ENCODE data around the gene IQGAP1. TPM values are rescaled to one million over a fixed set of nuclear protein-coding genes. Genes with fewer than 3 reads are reported as not detected.

The IQGAP1 gene
- total and polyA plus RNA-seq, 7 donors: 31.1 to 72.2 (median 44.1) TPM

GRCh38 chr15:90401495-90401894 is 13.5 kb downstream of the IQGAP1 start:
- TF ChIP-seq, protein P1, sequence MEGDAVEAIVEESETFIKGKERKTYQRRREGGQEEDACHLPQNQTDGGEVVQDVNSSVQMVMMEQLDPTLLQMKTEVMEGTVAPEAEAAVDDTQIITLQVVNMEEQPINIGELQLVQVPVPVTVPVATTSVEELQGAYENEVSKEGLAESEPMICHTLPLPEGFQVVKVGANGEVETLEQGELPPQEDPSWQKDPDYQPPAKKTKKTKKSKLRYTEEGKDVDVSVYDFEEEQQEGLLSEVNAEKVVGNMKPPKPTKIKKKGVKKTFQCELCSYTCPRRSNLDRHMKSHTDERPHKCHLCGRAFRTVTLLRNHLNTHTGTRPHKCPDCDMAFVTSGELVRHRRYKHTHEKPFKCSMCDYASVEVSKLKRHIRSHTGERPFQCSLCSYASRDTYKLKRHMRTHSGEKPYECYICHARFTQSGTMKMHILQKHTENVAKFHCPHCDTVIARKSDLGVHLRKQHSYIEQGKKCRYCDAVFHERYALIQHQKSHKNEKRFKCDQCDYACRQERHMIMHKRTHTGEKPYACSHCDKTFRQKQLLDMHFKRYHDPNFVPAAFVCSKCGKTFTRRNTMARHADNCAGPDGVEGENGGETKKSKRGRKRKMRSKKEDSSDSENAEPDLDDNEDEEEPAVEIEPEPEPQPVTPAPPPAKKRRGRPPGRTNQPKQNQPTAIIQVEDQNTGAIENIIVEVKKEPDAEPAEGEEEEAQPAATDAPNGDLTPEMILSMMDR (IDR thresholded peaks at IDR 0.05): no peak
- DNase-seq (no peak), ATAC-seq (no peak)
- intact Hi-C loops (cut with DNase I): no loop called here
- peaks cover 90% of the 10 kb centered on the region for H3K4me1 ChIP-seq
- peak overlapping the region; percentile 86 for H3K27ac ChIP-seq
- no peaks in the 10 kb centered on the region for H3K27me3 ChIP-seq (ENCODE audit: insufficient read depth in 3 of 3, low read length in 2 of 3)
- H3K9me3 ChIP-seq: no peaks in the 10 kb centered on the region
- peak overlapping the region; percentile 38 for H3K4me3 ChIP-seq
- 0 to 6% (median 4%) methylated on average over 1 of the region's 1 CpG for WGBS, 3 donors
- no peaks in the 10 kb centered on the region for H3K36me3 ChIP-seq (ENCODE audit: insufficient read depth in 1 of 2, low read depth in 1 of 2)

DNA sequence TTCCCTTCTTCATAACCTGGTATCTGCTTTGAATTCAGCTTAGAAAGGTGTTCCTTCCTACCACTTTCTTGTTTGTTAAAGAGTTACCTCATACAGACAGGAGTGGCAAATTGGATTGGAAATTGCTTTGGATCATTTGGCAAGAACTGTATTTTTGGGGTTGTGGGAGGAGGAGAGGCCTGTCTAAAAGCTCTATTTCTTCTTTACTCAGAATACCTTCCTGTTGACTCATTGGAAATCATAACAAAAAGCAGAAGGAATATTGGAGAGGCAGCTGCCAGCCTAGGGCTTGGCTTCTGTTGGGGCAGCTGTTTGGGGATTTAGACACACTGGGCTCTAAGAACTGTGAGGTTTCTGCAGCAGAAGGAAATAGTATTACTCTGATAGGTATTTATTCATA is 14.2 kb downstream of the IQGAP1 start:
- DNase-seq: peak; percentile 56 to 70
- ATAC-seq: peak; percentile 64 to 74 (median 66)
- H3K27me3 ChIP-seq (ENCODE audit: insufficient read depth in 3 of 3, low read length in 2 of 3): no peaks in the 10 kb centered on the region
- TF ChIP-seq, protein P1 (IDR thresholded peaks at IDR 0.05): no peak
- peaks cover 90% of the 10 kb centered on the region for H3K4me1 ChIP-seq
- H3K9me3 ChIP-seq: no peaks in the 10 kb centered on the region
- no peaks in the 10 kb centered on the region for H3K36me3 ChIP-seq (ENCODE audit: insufficient read depth in 1 of 2, low read depth in 1 of 2)
- peak overlapping the region; percentile 38 for H3K4me3 ChIP-seq
- intact Hi-C loops (cut with DNase I): no loop called here
- H3K27ac ChIP-seq: peak overlapping the region; percentile 86

- DNase-seq: no peak
- peaks cover 93% of the 10 kb centered on the region for H3K4me1 ChIP-seq
Observed at GRCh38 chr15:90402767-90403166, 14.7 kb downstream of the IQGAP1 start.

GRCh38 chr15:90405055-90405607 is 17.1 kb downstream of the IQGAP1 start:
- intact Hi-C loops (cut with DNase I): no loop called here
- TF ChIP-seq, protein P1 (IDR thresholded peaks at IDR 0.05): no peak
- Histone ChIP-seq H3K27me3 (ENCODE audit: insufficient read depth in 3 of 3, low read length in 2 of 3) (no peaks in the 10 kb centered on the region), H3K4me3 (no peak overlapping the region), H3K4me1 (peaks cover 82% of the 10 kb centered on the region), H3K27ac (peak overlapping the region; percentile 56), H3K36me3 (ENCODE audit: insufficient read depth in 1 of 2, low read depth in 1 of 2) (no peaks in the 10 kb centered on the region), H3K9me3 (no peaks in the 10 kb centered on the region)
- WGBS, 3 donors: 32 to 56% (median 53%) methylated on average over 3 of the region's 3 CpGs
- no peak for ATAC-seq
- no peak for DNase-seq

More at GRCh38 chr15:90402767-90403166, 14.7 kb downstream of the IQGAP1 start:
- intact Hi-C loops (cut with DNase I): no loop called here
- TF ChIP-seq, protein P1 (IDR thresholded peaks at IDR 0.05): no peak
- H3K36me3 ChIP-seq (ENCODE audit: insufficient read depth in 1 of 2, low read depth in 1 of 2): no peaks in the 10 kb centered on the region
- peak overlapping the region; percentile 86 for H3K27ac ChIP-seq
- H3K27me3 ChIP-seq (ENCODE audit: insufficient read depth in 3 of 3, low read length in 2 of 3): no peaks in the 10 kb centered on the region
- ATAC-seq: no peak
- WGBS, 3 donors: 42 to 57% (median 52%) methylated on average over 3 of the region's 3 CpGs
- H3K4me3 ChIP-seq: peak overlapping the region; percentile 22
- H3K9me3 ChIP-seq: no peaks in the 10 kb centered on the region

- peaks cover 80% of the 10 kb centered on the region for H3K4me1 ChIP-seq
- ATAC-seq (no peak), DNase-seq (no peak)
- TF ChIP-seq, protein P1 (IDR thresholded peaks at IDR 0.05): no peak
- H3K9me3 ChIP-seq: no peaks in the 10 kb centered on the region
- peak overlapping the region; percentile 41 for H3K27ac ChIP-seq
- H3K4me3 ChIP-seq: no peak overlapping the region
- intact Hi-C loops (cut with DNase I): no loop called here
- no peaks in the 10 kb centered on the region for H3K27me3 ChIP-seq (ENCODE audit: insufficient read depth in 3 of 3, low read length in 2 of 3)
- no peaks in the 10 kb centered on the region for H3K36me3 ChIP-seq (ENCODE audit: insufficient read depth in 1 of 2, low read depth in 1 of 2)
- 43 to 56% (median 49%) methylated on average over 3 of the region's 3 CpGs for WGBS, 3 donors
Observed at GRCh38 chr15:90407336-90407735, 19.3 kb downstream of the IQGAP1 start.

Measured in psoas muscle (tissue), 8 donors.